ENCODE measurements around the gene FBLN2.

The FBLN2 gene

GRCh38 chr3:13624021-13624420 lies 75.1 kb downstream of the FBLN2 start:
- no peak for DNase-seq (ENCODE audit: low spot score)

DNA sequence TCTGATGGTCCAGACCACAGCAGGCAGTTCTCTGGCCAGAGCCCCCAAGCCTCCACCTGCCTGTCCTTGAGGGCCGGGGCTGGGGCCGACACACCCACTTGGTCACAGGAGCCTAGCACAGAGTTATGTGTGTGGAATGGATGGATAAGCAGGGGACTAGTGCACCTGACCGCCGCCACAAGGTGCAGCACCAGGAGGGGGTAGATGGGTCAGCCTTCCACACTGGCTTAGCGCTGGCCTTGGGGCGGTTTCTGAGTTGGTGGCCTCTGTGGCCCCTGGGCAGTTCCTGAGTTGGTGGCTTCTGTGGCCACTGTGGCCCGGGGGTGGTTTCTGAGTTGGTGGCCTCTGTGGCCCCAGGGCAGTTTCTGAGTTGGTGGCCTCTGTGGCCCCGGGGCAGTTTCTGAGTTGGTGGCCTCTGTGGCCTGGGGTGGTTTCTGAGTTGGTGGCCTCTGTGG lies 75.8 kb downstream of the FBLN2 start:
- DNase-seq (ENCODE audit: low spot score) = no peak

DNA sequence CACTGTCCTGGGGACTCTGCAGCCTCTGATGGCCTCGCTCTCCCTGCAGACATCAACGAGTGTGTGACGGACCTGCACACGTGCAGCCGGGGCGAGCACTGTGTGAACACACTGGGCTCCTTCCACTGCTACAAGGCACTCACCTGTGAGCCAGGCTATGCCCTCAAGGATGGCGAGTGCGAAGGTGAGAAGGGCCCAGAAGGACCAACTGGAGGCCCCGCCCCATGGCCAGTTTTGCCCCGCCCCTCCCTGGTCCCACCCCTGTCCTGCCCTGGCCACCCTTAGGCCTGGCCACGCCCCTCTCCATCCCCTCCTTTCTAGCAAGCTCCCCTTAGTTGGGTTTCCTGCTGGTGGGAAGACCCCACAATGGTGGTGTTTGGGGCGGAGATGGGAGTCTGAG lies 77.5 kb downstream of the FBLN2 start:
- no peak for DNase-seq (ENCODE audit: low spot score)

DNA sequence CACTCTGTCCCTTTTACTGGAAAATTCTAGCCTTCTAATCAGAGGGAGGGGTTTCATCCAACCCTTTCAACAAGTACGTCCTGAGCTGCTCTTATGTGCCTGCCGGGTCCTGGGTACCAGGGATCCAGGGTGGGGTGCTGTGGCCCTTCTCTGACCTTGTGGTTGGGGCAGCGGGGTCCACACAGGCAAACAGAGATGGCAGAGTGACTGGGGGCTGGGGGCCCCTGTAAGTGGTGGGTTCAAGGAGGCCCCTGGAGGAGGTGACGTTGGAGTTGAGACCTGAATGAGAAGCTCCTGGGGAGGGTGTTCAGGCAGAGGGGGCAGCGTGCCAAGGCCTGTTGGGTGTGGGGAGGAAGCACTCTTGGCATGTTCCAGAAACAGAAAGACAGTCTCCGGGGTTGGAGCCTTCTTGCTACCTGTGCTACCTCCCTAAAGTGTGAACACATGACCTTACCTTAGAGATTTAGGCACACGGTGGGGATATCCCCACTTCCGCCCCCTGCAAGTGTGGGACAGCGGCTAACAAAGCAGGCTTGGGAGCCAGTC lies 78.1 kb downstream of the FBLN2 start:
- DNase-seq (ENCODE audit: low spot score) = no peak

- no peak for DNase-seq (ENCODE audit: low spot score)
Measured at GRCh38 chr3:13627681-13628080, 78.8 kb downstream of the FBLN2 start.

DNA sequence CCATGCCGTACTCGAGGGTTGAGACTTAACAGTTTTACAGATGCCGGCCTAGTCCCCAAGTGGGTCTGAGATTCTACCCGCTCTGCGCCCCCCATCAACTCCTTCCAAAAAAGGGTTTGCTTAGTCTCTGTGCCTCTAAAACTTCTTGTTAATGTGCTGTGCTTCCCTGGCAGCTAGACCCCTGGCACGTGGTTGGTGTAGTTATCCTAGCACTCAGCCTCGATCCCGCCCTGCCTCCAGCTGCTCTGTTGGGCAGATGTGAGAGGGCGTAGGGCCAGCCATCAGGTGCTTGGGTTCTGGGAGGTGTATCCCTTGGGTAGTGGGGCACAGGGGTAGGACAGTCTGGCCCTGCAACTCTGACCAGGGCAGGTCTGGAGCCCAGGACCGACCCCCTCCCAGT lies 79.5 kb downstream of the FBLN2 start:
- no peak for DNase-seq (ENCODE audit: low spot score)

DNA sequence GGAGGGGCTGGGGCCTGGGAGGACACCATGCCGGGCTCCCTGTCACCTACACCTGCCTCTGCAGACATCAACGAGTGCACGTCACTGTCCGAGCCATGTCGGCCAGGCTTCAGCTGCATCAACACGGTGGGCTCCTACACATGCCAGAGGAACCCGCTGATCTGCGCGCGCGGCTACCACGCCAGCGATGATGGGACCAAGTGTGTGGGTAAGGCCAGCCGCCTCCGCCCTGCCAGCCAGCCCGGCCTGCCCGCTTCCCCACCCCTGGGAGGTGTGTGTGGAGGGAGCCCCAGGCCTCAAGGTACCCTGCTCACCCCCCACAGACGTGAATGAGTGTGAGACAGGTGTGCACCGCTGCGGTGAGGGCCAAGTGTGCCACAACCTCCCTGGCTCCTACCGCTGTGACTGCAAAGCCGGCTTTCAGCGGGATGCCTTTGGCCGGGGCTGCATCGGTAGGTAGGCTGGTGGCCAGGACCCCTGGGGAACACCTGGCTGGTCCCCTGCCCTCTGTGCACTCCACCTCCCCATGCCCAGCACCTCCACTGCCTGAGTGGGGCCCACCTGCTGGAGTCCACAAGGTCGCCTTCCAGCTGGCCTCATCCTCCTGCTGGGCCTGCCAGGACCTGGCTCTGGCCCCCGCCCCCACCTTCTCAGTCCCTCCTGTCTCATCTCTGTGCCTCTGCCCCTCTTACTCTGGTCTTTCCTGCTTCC lies 80.1 kb downstream of the FBLN2 start:
- no peak for DNase-seq (ENCODE audit: low spot score)

- DNase-seq (ENCODE audit: low spot score) = no peak
Measured at GRCh38 chr3:13629644-13630043, 80.7 kb downstream of the FBLN2 start.

GRCh38 chr3:13631256-13631655 lies 82.3 kb downstream of the FBLN2 start:
- no peak for DNase-seq (ENCODE audit: low spot score)

- no peak for DNase-seq (ENCODE audit: low spot score)
Measured at GRCh38 chr3:13633176-13633575, 84.3 kb downstream of the FBLN2 start.

DNA sequence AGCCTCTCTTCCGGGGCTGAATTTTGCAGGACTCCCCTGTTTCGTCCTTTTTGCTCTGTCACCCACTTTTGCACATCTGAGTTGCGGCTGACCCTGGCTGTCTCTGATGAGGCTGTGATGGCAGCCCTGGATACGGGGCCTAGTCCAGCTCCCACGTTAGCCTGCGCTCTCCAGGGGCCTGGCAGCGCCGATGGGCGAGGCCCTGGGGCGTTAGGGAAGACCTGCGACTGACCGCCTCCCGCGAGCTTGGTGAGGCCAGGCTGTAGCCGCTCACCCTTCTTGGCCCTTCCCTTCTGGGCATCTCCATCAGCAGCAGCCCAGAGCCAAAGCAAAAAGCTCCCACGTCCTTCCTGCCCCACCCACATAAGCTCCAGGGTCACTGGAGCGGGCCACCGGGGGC lies 85.2 kb downstream of the FBLN2 start:
- no peak for DNase-seq (ENCODE audit: low spot score)

DNA sequence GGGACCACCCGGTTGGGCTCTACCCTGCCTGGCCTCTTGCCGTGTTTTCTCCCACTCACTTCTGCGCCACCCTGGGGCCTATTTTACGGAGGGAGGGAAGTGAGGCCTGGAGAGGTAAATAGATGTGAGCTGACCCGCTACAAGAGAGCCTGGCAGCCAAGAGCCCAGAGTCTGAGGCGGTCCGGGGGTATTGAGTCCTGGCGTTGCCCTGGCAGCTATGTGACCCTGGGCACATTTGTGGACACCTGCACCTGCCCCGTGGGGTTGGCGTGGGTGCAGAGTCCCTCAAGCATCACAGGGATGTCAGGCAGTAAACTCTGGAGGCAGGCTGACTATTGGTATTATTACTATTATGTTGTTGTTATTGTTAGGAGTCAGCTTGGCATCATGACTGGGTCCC lies 85.7 kb downstream of the FBLN2 start:
- DNase-seq (ENCODE audit: low spot score) = no peak

- no peak for DNase-seq (ENCODE audit: low spot score)
Measured at GRCh38 chr3:13636186-13636585, 87.3 kb downstream of the FBLN2 start.

DNA sequence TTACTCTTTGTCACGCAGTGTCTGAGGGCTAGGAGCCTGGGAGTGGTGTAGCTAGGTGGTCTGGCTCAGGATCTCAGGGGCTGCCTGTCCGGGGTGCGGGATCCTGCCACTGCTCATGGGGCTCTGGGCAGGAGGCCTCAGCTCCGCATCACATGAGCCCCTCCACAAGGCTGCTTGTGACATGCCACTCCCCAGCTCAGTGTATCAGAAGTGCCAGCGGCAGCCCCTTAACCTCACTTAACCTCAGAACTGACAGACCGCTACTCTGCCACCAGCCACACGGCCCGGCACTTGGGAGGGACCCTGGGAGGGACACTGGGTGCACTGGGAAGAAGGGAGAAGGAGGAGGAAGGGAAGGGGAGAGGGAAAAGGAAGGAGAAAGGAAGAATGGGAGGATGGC lies 87.9 kb downstream of the FBLN2 start:
- no peak for DNase-seq (ENCODE audit: low spot score)

GRCh38 chr3:13637311-13637891 lies 88.5 kb downstream of the FBLN2 start:
- no peak for DNase-seq (ENCODE audit: low spot score)

DNA sequence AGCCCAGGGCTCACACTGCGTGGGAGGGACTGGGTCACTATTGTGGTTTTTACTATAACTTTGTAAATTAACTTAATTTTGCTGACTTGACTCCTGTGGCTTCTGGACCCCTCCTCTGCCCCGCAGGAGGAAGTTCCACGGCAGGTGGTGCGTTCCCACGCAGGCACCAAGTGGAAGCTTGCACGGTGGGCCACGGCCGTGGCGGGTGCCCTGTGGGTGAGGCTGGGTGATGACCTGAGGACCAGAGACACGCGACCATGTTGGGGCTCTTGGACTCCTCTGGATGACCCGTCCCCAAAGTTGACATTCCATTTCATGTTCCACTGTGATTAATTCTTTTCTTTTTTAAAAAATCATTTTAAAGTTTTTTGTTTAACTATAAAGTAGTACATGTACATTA lies 89.0 kb downstream of the FBLN2 start:
- DNase-seq (ENCODE audit: low spot score) = no peak

DNA sequence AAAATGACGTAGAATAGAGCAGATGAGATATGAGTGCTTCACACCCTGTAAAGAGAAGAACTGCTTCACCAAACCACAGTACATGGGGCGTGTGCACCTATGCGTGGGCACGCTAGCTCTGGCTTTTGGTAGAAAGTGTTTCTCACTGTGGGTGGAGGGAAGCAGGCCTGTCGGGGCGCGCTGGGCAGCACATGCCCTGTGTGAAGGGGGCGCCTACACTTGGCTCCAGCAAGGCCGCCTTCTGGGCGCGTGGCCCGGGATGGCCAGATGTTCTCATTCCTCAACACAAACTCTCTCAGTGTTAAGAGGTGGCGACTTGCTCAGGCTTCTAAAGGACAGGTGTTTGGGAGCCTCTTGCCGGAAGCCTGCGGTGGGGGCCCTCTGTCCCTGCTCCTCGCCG lies 90.0 kb downstream of the FBLN2 start:
- no peak for DNase-seq (ENCODE audit: low spot score)

- DNase-seq (ENCODE audit: low spot score) = no peak
Measured at GRCh38 chr3:13642597-13642996, 93.7 kb downstream of the FBLN2 start.

DNA sequence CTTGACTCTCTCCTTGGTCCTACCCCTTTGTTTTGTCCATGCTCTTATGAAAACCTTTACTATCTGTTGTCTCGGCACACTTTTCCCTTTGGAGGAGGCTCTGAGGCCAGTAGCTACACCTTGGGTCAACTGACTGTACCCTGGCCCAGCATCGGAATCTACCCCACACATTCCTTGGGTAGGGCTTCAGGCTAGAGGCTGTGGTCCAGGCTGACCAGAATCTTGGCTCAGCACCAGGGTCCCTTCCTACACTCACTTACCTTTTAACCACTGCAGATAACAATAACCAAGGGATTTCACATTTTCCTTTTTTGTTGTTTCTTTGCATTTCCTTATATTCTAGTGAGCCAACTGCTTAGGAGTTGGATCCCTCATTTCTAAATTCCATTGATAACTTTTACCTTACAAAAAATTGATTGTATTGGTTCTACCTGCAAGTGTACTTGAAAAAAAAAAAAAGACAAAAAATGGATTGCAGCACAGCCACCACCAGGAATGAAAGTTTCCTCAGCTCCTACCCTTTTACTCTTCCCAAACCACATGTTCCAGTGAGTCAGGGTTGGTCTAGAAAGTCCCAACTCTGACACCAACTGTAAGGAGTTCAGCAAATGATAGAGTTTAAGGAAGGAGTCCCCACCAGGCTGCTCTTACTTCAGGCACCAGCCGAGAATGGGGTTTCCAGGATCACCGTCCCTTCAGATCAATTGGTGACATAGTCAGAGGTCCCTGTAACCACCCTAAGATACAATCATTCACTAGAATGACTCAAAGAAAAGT lies 95.6 kb downstream of the FBLN2 start:
- no peak for DNase-seq (ENCODE audit: low spot score)

DNA sequence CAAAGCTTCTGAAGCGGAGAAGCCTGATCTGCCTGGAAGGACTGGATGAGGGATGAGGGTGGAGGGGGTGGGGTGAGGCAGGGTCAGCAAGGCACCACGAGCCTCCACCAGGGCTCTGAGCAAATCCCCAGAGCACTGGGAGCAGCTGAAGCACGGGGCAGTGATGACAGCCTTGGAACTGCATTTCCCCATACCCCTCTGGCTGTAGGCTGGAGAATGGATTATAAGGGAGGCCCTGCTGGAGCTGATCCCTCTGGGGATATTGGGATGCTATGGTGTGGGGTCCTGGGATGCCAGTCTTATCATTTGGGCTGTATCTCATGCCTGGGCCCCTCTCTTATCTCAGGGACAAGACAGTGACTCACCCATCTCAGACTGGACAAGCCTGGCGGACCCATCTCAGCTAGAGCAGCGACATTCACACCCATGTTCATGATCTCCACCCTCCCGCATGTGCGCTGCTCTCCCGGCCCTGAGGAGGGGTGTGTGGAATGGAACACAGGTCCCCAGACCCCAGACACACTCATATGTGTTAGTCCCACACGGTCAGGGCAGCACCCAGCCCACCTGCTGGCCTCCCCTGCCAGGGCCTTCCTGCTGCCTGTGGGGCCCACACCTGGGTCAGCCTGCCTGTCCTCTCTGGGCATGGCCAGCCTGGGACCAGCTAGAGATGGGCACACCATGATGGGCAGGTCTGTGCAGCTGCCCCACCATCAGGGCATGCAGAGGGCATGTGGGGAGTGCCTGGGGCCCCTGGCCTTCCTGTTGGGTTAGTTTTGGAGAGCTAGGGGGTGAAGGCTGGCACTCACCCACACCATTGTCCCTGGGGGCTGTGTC lies 97.1 kb downstream of the FBLN2 start:
- no peak for DNase-seq (ENCODE audit: low spot score)

- DNase-seq (ENCODE audit: low spot score) = no peak
Measured at GRCh38 chr3:13647298-13648059, 98.6 kb downstream of the FBLN2 start.

Measured in HuH-7 (cell line).